Measurements from ENCODE around the gene DISC1. TPM values are rescaled to one million over a fixed set of nuclear protein-coding genes. Genes with fewer than 3 reads are reported as not detected.
A peak's percentile ranks its signal among the peaks of the same experiment; 100 is the strongest.
"Not testable (repeated sequence)": the region's sequence is repeated elsewhere in the genome, so short reads cannot be mapped to it uniquely, and the experiment has no call there.

DISC1 gene
- total RNA-seq, 1 donor from 2014 or later, result 4.3 TPM

GRCh38 chr1:231630558-231631205, 4.1 kb downstream of the DISC1 start:
- no peak for ATAC-seq
- intact Hi-C loops (cut with micrococcal nuclease), result no loop called here
- no peak for DNase-seq

GRCh38 chr1:231631717-231632116, 5.1 kb downstream of the DISC1 start:
- intact Hi-C loops (cut with micrococcal nuclease), result no loop called here
- no peak for DNase-seq
- no peak for ATAC-seq

- no peak for ATAC-seq
- intact Hi-C loops (cut with micrococcal nuclease), result no loop called here
- no peak for DNase-seq
These were observed 5.5 kb downstream of the DISC1 start for GRCh38 chr1:231632119-231632518.

- no peak for ATAC-seq
- DNase-seq, result no peak
- intact Hi-C loops (cut with micrococcal nuclease), result no loop called here
These were observed 7.9 kb downstream of the DISC1 start for GRCh38 chr1:231634323-231635013.

DNA sequence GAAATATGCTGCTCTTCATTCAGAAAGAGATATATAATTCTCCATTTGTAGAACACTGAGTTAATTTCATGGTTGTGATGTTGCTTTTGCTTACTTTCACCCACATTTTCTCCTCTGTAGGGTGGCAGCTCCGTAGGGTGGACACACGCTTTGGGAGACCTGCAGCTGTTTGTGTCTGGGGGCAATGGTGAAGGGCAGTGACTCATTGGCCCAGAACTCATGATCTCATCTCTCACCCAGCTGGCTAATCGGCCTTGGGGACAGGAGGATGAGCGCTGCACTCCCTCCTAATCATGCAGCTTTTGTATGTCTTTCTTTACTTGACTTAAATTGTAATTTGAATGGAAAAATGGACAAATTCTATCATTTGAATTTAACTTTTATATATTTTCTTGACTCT, 9.6 kb downstream of the DISC1 start:
- peak; percentile 66 for ATAC-seq
- intact Hi-C loops (cut with micrococcal nuclease), result no loop called here
- no peak for DNase-seq

DNA sequence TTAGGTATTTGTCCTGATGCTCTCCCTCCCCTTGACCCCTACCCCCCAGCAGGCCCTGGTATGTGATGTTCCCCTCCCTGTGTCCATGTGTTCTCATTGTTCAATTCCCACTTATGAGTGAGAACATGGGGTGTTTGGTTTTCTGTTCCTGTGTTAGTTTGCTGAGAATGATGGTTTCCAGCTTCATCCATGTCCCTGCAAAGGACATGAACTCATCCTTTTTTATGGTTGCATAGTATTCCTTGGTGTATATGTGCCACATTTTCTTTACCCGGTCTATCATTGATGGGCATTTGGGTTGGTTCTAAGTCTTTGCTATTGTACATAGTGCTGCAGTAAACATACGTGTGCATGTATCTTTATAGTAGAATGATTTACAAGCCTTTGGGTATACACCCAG, 10.3 kb downstream of the DISC1 start:
- intact Hi-C loops (cut with micrococcal nuclease); ATAC-seq; DNase-seq: not testable (repeated sequence)

- intact Hi-C loops (cut with micrococcal nuclease), result no loop called here
- no peak for DNase-seq
- ATAC-seq, result no peak
These were observed 12.1 kb downstream of the DISC1 start for GRCh38 chr1:231638647-231639046.

- DNase-seq (no peak), ATAC-seq (no peak)
- intact Hi-C loops (cut with micrococcal nuclease), result no loop called here
These were observed 13.2 kb downstream of the DISC1 start for GRCh38 chr1:231639819-231640218.

DNA sequence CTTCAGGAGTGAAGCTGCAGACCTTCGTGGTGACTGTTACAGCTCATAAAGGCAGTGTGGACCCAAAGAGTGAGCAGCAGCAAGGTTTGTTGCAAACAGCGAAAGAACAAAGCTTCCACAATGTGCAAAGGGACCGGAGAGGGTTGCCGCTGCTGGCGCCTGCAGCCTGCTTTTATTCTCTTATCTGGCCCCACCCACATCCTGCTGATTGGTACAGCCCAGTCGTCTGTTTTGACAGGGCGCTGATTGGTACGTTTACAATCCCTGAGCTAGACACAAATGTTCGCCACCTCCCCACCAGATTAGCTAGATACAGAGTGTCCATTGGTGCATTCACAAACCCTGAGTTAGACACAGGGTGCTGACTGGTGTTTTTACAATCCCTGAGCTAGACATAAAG, 14.9 kb downstream of the DISC1 start:
- ATAC-seq; DNase-seq; intact Hi-C loops (cut with micrococcal nuclease): not testable (repeated sequence)

- DNase-seq; ATAC-seq; intact Hi-C loops (cut with micrococcal nuclease): not testable (repeated sequence)
These were observed 15.5 kb downstream of the DISC1 start for GRCh38 chr1:231642061-231642460.

DNA sequence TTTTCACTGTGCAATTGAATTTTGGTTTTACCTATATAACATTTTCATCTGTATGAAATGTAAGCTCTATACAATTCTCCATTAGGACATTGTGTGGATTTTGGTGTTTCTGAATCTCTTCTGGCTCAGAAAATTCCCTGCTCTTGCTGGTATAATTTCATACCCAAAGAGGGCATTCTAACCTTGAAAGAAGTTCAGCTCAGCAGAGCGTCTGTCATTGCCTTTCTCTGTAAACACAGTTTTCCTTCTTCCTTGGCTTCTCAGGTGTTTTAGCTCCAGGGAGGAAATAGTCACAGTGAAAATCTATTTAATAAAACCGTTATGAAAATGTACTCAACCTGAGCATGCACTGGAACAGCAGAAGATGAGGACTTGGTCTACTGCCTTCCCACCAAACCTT, 16.0 kb downstream of the DISC1 start:
- DNase-seq (no peak), ATAC-seq (peak; percentile 17)
- intact Hi-C loops (cut with micrococcal nuclease), result no loop called here

DNA sequence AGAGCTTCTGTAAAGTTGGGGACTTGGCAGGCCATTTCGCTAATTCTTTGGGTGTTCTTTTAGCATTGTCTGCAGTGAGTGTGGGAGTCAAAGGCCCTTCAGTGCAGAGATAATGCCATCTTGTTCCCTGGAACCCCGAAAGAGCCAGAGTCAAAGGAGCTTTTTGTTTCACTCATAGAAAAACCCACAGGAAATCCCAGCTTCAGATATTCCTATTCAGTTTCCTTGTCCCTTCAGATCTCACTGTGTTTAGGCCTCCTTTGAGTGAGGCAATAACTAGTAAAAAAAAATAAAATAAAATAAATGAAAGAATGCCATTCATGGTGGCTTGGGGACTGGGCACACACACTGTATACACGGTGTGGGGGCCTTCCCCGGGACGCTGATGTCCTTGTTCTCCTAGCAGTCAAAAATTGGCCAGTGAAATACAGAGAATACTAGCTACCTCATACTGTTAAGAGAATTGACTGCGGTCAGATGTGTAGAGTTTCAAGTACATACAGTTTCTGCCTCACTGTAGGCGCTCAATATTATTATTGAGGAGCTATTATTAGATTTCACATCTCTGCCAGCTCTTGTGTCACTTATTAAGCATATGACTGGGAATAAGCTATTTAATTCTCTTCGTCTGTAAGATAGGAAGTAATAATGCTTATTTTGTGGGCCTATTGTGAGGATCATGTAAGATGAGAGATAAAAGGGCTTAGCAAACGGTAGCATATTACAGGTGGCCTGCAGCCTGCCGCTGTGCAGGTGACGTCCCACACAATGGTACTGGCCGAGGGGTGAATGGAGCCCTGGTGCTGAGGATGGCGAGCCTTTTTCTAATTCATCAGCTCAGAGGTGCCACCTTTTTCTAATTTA, 16.7 kb downstream of the DISC1 start:
- intact Hi-C loops (cut with micrococcal nuclease), result no loop called here
- peak; percentile 26 for DNase-seq
- ATAC-seq, result peak; percentile 85

- intact Hi-C loops (cut with micrococcal nuclease), result no loop called here
- ATAC-seq (peak; percentile 20), DNase-seq (no peak)
These were observed 17.3 kb downstream of the DISC1 start for GRCh38 chr1:231643935-231644237.

- DNase-seq; intact Hi-C loops (cut with micrococcal nuclease); ATAC-seq: not testable (repeated sequence)
These were observed 19.0 kb downstream of the DISC1 start for GRCh38 chr1:231645634-231646033.

DNA sequence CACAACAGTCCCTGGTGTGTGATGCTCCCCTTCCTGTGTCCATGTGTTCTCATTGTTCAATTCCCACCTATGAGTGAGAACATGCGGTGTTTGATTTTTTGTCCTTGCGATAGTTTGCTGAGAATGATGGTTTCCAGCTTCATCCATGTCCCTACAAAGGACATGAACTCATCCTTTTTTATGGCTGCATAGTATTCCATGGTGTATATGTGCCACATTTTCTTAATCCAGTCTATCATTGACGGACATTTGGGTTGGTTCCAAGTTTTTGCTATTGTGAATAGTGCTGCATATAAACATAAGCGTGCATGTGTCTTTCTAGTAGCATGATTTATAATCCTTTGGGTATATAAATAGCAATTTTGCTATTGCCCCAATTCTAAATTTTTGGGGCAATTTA, 19.6 kb downstream of the DISC1 start:
- ATAC-seq; intact Hi-C loops (cut with micrococcal nuclease); DNase-seq: not testable (repeated sequence)

DNA sequence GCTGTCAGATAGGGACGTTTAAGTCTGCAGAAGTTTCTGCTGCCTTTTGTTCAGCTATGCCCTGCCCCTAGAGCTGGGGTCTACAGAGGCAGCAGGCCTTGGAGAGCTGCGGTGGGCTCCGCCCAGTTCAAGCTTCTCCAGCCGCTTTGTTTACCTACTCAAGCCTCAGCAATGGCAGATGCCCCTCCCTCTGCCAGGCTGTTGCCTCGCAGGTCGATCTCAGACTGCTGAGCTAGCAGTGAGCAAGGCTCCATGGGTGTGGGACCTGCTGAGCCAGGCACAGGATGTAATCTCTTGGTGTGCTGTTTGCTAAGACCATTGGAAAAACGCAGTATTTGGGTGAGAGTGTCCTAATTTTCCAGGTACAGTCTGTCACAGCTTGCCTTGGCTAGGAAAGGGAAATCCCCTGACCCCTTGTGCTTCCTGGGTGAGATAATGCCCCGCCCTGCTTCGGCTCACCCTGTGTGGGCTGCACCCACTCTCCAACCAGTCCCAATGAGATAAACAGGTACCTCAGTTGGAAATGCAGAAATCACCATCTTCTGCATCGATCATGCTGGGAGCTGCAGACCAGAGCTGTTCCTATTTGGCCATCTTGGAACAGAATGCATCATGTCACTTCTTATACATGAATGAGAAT, 25.2 kb downstream of the DISC1 start:
- ATAC-seq; intact Hi-C loops (cut with micrococcal nuclease); DNase-seq: not testable (repeated sequence)

GRCh38 chr1:231653632-231654031, 27.0 kb downstream of the DISC1 start:
- ATAC-seq, result no peak
- intact Hi-C loops (cut with micrococcal nuclease), result no loop called here
- DNase-seq, result no peak

DNA sequence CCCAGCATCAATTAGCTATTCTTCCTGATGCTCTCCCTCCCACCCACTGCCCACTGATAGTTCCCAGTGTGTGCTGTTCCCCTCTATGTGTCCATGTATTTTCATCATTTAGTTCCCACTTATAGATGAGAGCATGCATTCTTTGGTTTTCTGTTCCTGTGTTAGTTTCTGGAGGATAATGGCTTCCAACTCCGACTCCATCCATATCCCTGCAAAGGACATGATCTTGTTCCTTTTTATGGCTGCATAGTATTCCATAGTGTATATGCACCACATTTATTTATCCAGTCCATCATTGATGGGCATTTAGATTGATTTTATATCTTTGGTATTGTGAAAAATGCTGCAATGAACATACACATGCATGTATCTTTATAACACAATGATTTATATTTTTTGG, 30.2 kb downstream of the DISC1 start:
- ATAC-seq, result no peak

GRCh38 chr1:231658223-231658622, 31.6 kb downstream of the DISC1 start:
- intact Hi-C loops (cut with micrococcal nuclease); ATAC-seq; DNase-seq: not testable (repeated sequence)

More for the DNA sequence above, 30.2 kb downstream of the DISC1 start:
- intact Hi-C loops (cut with micrococcal nuclease), result no loop called here
- no peak for DNase-seq

DNA sequence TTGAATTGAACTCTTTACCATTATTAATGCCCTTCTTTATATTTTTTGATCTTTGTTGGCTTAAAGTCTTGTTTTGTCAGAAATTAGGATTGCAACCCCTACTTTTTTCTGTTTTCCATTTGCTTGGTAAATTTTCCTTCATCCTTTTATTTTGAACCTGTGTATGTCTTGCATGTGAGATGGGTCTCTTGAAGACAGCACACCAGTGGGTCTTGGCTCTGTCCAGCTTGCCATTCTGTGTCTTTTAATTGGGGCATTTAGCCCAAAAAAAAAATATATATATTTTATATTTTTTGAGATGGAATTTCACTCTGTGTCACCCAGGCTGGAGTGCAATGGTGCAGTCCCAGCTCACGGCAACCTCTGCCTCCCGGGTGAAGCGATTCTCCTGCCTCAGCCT, 33.6 kb downstream of the DISC1 start:
- ATAC-seq (no peak), DNase-seq (no peak)
- intact Hi-C loops (cut with micrococcal nuclease), result no loop called here

Data from left ventricle myocardium superior (tissue), 1 donor.